ENCODE data around the gene G6PC2.

Gene G6PC2

GRCh38 chr2:168939061-168939460, 38.0 kb downstream of the G6PC2 start:
- no peak overlapping the region for H3K4me3 ChIP-seq (ENCODE audit: low read length)
- no peak for DNase-seq (ENCODE audit: low read depth)
- TF ChIP-seq, protein P1, sequence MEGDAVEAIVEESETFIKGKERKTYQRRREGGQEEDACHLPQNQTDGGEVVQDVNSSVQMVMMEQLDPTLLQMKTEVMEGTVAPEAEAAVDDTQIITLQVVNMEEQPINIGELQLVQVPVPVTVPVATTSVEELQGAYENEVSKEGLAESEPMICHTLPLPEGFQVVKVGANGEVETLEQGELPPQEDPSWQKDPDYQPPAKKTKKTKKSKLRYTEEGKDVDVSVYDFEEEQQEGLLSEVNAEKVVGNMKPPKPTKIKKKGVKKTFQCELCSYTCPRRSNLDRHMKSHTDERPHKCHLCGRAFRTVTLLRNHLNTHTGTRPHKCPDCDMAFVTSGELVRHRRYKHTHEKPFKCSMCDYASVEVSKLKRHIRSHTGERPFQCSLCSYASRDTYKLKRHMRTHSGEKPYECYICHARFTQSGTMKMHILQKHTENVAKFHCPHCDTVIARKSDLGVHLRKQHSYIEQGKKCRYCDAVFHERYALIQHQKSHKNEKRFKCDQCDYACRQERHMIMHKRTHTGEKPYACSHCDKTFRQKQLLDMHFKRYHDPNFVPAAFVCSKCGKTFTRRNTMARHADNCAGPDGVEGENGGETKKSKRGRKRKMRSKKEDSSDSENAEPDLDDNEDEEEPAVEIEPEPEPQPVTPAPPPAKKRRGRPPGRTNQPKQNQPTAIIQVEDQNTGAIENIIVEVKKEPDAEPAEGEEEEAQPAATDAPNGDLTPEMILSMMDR (conservative IDR thresholded peaks at IDR 0.05; ENCODE audit: low read length), result no peak

GRCh38 chr2:168939918-168940317, 38.8 kb downstream of the G6PC2 start:
- TF ChIP-seq, protein P1 (conservative IDR thresholded peaks at IDR 0.05; ENCODE audit: low read length), result no peak
- H3K4me3 ChIP-seq (ENCODE audit: low read length), result no peak overlapping the region
- DNase-seq (ENCODE audit: low read depth), result no peak

DNA sequence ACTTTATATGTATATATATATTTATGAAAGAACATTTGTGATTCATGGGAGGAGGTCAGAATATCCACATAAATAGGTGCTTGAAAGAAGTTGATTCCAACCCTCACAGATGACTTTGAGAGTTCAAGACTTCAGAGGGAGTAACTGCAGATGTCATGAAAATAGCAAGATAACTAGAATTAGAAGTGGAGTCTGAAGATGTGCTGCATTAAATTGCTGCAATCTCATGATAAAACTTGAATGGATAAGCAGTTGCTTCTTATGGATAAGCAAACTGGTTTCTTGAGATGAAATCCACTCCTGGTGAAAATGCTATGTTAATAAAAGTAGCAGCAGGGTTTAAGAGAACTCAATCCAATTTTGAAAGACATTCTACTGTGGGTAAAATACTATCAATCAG, 40.2 kb downstream of the G6PC2 start:
- TF ChIP-seq, protein P1 (conservative IDR thresholded peaks at IDR 0.05; ENCODE audit: low read length), result no peak

DNA sequence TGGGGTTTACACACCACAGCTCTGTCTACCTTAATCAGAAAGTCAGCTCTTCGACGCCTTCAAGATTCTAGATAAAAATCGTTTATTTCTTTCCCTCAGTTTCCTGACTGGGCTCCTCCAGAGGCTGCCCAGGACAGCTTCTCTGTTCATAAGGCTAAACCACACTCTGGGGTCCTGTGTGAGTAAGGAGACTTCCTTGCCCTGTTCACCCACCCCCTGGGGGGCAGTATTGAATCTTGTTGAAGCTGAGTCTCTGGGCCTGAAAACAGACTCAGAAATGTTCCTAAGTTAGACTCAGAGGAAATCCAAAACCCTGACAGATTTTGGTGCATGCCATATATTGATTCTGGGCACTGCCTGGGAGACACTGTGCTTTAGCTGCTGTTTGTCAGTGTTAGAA, 43.0 kb downstream of the G6PC2 start:
- no peak for DNase-seq (ENCODE audit: low read depth)
- TF ChIP-seq, protein P1 (conservative IDR thresholded peaks at IDR 0.05; ENCODE audit: low read length), result no peak
- H3K4me3 ChIP-seq (ENCODE audit: low read length), result no peak overlapping the region

More for the DNA sequence above, 40.2 kb downstream of the G6PC2 start:
- no peak for DNase-seq (ENCODE audit: low read depth)
- no peak overlapping the region for H3K4me3 ChIP-seq (ENCODE audit: low read length)

DNA sequence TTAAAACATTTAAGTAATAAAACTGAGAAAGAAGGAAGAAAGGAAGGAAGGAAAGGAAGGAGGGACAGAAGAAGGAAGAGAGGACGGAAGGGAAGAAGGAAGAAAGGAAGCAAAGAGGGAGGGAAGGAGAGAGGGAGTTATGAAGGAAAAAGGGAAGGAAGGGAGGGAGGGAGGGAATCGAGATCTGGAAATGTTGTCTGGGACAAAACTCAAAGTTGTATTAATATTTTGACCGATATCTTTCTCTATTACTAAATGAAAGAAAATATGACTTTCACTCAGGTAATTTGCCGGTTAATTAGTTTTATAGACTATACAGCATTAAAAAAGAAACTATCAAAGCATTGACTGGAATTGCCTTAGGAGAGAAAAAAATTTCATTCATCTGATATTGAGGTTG, 44.4 kb downstream of the G6PC2 start:
- H3K4me3 ChIP-seq (ENCODE audit: low read length), result no peak overlapping the region
- DNase-seq (ENCODE audit: low read depth), result no peak
- TF ChIP-seq, protein P1 (conservative IDR thresholded peaks at IDR 0.05; ENCODE audit: low read length), result no peak

DNA sequence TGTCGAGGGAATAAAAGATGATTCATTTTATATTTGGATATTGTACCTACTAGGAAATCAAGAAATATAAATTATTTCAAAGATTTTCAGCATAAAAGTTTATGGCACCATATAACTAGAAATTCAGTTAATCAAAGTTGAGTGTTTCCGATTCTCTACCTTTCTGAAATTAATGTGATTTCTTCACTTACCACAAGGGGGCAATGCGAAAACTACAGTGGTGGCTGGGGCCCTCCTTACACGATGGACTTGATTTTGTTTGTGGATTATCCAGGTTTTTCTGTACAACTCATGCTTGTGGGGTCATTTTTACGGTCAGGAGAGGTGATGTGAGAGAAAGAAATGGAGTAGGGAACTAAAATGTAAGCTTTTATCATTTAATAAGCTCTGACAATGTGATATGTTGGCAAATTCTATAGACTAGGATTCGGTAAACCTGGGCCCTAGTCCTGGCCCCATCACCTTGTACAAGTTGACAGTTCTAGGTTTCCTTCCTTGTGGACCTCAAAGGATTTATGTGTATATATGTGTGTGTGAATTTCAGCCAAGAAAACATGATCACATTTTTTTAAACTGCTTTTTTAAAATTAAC, 47.6 kb downstream of the G6PC2 start:
- TF ChIP-seq, protein P1 (conservative IDR thresholded peaks at IDR 0.05; ENCODE audit: low read length), result peak; percentile 60
- DNase-seq (ENCODE audit: low read depth), result no peak
- H3K4me3 ChIP-seq (ENCODE audit: low read length), result no peak overlapping the region

DNA sequence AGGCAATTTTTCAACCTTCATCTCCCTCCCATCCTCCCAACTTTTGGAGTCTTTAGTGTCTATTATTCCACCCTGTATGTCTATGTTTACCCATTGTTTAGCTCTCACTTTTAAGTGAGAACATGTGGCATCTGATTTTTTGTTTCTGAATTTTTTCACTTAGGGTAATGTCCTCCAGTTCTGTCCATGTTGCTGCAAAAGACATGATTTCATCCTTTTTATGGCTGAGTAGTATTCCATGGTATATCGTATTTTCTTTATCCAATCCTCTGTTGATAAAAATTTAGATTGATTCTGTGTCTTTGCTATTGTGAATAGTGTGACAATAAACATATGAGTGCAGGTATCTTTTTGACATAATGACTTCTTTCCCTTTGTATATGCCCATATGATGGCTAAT, 48.2 kb downstream of the G6PC2 start:
- H3K4me3 ChIP-seq (ENCODE audit: low read length), result no peak overlapping the region
- no peak for DNase-seq (ENCODE audit: low read depth)
- TF ChIP-seq, protein P1 (conservative IDR thresholded peaks at IDR 0.05; ENCODE audit: low read length), result no peak
